ENCODE measurements around the gene GNAI3.
A peak's percentile ranks its signal among the peaks of the same experiment; 100 is the strongest.

GNAI3 gene

DNA sequence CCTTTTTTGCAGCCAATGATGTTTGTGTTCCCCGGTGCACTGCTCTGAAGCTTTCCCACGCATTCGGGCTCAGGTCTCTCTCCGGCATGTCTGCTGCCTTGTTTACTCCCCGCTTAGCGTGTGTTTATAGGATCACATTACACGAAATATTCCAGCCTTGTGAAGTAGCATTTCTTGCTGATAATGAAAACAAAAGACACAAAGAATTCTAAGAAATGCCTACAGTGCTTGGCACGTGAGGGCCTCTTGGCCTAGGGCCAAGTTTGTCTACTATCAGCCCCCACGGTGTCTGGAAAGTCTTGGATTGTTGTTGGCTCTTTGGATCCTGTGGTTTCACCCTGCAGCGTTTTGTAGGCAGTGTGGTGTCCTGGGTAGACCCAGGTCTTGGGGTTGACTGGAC lies 96.3 kb downstream of the GNAI3 start:
- Histone ChIP-seq H3K79me2 (ENCODE audit: control insufficient read depth, low read length) (no peaks in the 10 kb centered on the region), H3K4me3 (ENCODE audit: low read length) (no peak overlapping the region), H3K9me2 (replicated peaks; ENCODE audit: control insufficient read depth, low read length) (no peaks in the 10 kb centered on the region), H3K4me2 (ENCODE audit: low read length) (no peak overlapping the region), H3K4me1 (ENCODE audit: control insufficient read depth, low read length) (peaks cover 11% of the 10 kb centered on the region), H3K36me3 (ENCODE audit: control insufficient read depth, low read length) (no peaks in the 10 kb centered on the region), H4K20me1 (ENCODE audit: control insufficient read depth, insufficient read depth, low read depth, low read length) (no peaks in the 10 kb centered on the region), H3K27me3 (ENCODE audit: control insufficient read depth, low read length) (no peaks in the 10 kb centered on the region), H3K27ac (ENCODE audit: low read depth, low read length) (no peak overlapping the region), H3K9me3 (ENCODE audit: control insufficient read depth, insufficient read depth, low read length) (no peaks in the 10 kb centered on the region), H3F3A (ENCODE audit: control insufficient read depth, insufficient read depth) (no peaks in the 10 kb centered on the region)
- TF ChIP-seq, protein P1, sequence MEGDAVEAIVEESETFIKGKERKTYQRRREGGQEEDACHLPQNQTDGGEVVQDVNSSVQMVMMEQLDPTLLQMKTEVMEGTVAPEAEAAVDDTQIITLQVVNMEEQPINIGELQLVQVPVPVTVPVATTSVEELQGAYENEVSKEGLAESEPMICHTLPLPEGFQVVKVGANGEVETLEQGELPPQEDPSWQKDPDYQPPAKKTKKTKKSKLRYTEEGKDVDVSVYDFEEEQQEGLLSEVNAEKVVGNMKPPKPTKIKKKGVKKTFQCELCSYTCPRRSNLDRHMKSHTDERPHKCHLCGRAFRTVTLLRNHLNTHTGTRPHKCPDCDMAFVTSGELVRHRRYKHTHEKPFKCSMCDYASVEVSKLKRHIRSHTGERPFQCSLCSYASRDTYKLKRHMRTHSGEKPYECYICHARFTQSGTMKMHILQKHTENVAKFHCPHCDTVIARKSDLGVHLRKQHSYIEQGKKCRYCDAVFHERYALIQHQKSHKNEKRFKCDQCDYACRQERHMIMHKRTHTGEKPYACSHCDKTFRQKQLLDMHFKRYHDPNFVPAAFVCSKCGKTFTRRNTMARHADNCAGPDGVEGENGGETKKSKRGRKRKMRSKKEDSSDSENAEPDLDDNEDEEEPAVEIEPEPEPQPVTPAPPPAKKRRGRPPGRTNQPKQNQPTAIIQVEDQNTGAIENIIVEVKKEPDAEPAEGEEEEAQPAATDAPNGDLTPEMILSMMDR (IDR thresholded peaks at IDR 0.05; ENCODE audit: low read depth, low read length, poor library complexity, severe bottlenecking) = no peak
- no peak for TF ChIP-seq EZH2phosphoT487 (IDR thresholded peaks at IDR 0.05; ENCODE audit: borderline replicate concordance, low read length)

DNA sequence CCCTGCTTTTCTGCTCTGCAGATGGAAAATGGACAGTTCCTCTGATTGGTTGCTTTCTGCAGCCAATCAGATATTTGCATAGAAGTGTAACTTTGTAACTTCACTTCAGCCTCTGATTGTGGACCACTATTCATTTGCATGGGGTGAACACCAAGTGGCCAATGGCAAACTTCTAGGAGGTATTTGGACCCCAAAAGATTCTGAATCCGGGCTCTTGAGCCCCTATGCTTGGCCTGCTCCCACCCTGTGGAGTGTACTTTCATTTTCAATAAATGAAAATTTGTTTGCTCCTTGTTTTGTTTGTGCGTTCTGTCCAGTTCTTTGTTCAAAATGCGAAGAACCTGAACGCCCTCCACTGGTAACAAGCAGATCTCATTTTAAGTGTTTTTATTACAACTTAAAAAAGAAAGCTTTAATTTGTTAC lies 101.1 kb downstream of the GNAI3 start:
- Histone ChIP-seq H3K4me1 (ENCODE audit: control insufficient read depth, low read length) (peaks cover 5% of the 10 kb centered on the region), H3K36me3 (ENCODE audit: control insufficient read depth, low read length) (no peaks in the 10 kb centered on the region), H3K9me3 (ENCODE audit: control insufficient read depth, insufficient read depth, low read length) (no peaks in the 10 kb centered on the region), H3K4me2 (ENCODE audit: low read length) (peak overlapping the region; percentile 50), H3K27ac (ENCODE audit: low read depth, low read length) (no peak overlapping the region), H3K79me2 (ENCODE audit: control insufficient read depth, low read length) (no peaks in the 10 kb centered on the region), H3K9me2 (replicated peaks; ENCODE audit: control insufficient read depth, low read length) (no peaks in the 10 kb centered on the region), H3K27me3 (ENCODE audit: control insufficient read depth, low read length) (peaks cover 32% of the 10 kb centered on the region), H3F3A (ENCODE audit: control insufficient read depth, insufficient read depth) (no peaks in the 10 kb centered on the region), H3K4me3 (ENCODE audit: low read length) (peak overlapping the region; percentile 40), H4K20me1 (ENCODE audit: control insufficient read depth, insufficient read depth, low read depth, low read length) (no peaks in the 10 kb centered on the region)
- TF ChIP-seq, protein P1 (IDR thresholded peaks at IDR 0.05; ENCODE audit: low read depth, low read length, poor library complexity, severe bottlenecking) = peak; percentile 41
- TF ChIP-seq EZH2phosphoT487 (IDR thresholded peaks at IDR 0.05; ENCODE audit: borderline replicate concordance, low read length) = no peak

DNA sequence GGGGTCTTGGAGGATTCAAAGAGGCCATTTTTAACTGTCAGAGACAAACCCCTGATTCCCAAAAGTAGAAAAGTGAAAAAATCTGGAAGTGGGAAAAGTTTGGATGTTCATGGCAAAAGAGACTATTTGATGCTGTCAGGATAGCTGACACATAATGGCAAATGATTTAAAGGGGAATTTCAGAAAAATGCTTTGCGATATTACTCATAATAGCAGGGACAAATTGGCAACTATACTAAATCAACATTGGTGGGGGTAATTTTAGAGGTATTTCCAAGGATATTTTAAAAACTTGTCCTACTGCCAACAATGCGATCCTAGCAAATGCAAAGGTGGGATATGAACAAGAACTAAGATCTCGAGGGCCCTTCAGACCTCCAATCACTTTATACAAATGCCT lies 102.2 kb downstream of the GNAI3 start:
- Histone ChIP-seq H3K4me1 (ENCODE audit: control insufficient read depth, low read length) (peaks cover 16% of the 10 kb centered on the region), H3K79me2 (ENCODE audit: control insufficient read depth, low read length) (no peaks in the 10 kb centered on the region), H3K9me2 (replicated peaks; ENCODE audit: control insufficient read depth, low read length) (no peaks in the 10 kb centered on the region), H3K27me3 (ENCODE audit: control insufficient read depth, low read length) (peaks cover 35% of the 10 kb centered on the region), H3K4me2 (ENCODE audit: low read length) (no peak overlapping the region), H3F3A (ENCODE audit: control insufficient read depth, insufficient read depth) (no peaks in the 10 kb centered on the region), H3K4me3 (ENCODE audit: low read length) (no peak overlapping the region), H4K20me1 (ENCODE audit: control insufficient read depth, insufficient read depth, low read depth, low read length) (no peaks in the 10 kb centered on the region), H3K9me3 (ENCODE audit: control insufficient read depth, insufficient read depth, low read length) (no peaks in the 10 kb centered on the region), H3K36me3 (ENCODE audit: control insufficient read depth, low read length) (no peaks in the 10 kb centered on the region), H3K27ac (ENCODE audit: low read depth, low read length) (no peak overlapping the region)
- TF ChIP-seq, protein P1 (IDR thresholded peaks at IDR 0.05; ENCODE audit: low read depth, low read length, poor library complexity, severe bottlenecking) = no peak
- TF ChIP-seq EZH2phosphoT487 (IDR thresholded peaks at IDR 0.05; ENCODE audit: borderline replicate concordance, low read length) = no peak
